Motor neuron (in vitro differentiated cells): ENCODE measurements around the gene CD99. TPM values are rescaled to one million over a fixed set of nuclear protein-coding genes. Genes with fewer than 3 reads are reported as not detected.
"Not testable (repeated sequence)": the region's sequence is repeated elsewhere in the genome, so short reads cannot be mapped to it uniquely, and the experiment has no call there.

Experiments used
- ATAC-seq, 8 experiments: fragments of 200-7000 bp; cut with Tn5 transposase; replicated peaks in 6 of 8; 2 replicates each; pipeline ENCODE4 v1.8.0; 2021; ENCODE audit warnings: mild to moderate bottlenecking in 8 of 8, moderate library complexity in 8 of 8
- H3K27ac ChIP-seq, 2 donors: fragments of 250-450 bp; sonication (Bioruptor Pico); 2 replicates each; pipeline ENCODE4 v1.9.0; 2021; ENCODE audit warnings: antibody characterized with exemption in 2 of 2, mild to moderate bottlenecking in 2 of 2, moderate library complexity in 1 of 2
- H3K4me1 ChIP-seq, 2 donors: fragments of 250-450 bp; sonication (Bioruptor Pico); replicated peaks in 1 of 2; 2 replicates each; pipeline ENCODE4 v1.6.1; 2021; ENCODE audit warnings: antibody characterized with exemption in 2 of 2, mild to moderate bottlenecking in 2 of 2, moderate library complexity in 1 of 2
- H3K4me3 ChIP-seq, 5 donors: fragments of 250-450 bp; sonication (Bioruptor Pico); 2 replicates each; pipeline ENCODE4 v1.9.0; 2021; ENCODE audit warnings: antibody characterized with exemption in 5 of 5, mild to moderate bottlenecking in 5 of 5, moderate library complexity in 4 of 5
- WGBS, 10 experiments: fragments of 450-650 bp; shearing (Covaris generic); methylation state at CpG; one replicate each; pipeline ENCODE4 v1.0.0; 2022; 5-methylcytosine and 5-hydroxymethylcytosine counted together
- in situ Hi-C, 9 experiments: fragments of 400-800 bp; cut with MboI; loops; one replicate each; pipeline ENCODE4 v1.15.0; 2021; ENCODE audit warnings: low sequenced_read_pairs in 9 of 9, low pct_unique_long_range_greater_than_20kb in 2 of 9; ENCODE audit not compliant: unreplicated experiment in 9 of 9
- total RNA-seq, 8 experiments: library from RNA; unstranded; fragments of 300-600 nt; gene quantifications; 2 replicates each; pipeline versions ENCODE4 v1.2.3 to v1.2.4, GENCODE V29; 2022

The CD99 gene
- total RNA-seq, 8 experiments from 2014 or later: 35.8 to 430 (median 104) TPM

- peak overlapping the region in 1 of 2 donors; percentile 85 for H3K27ac ChIP-seq
Observed at GRCh38 chrX:2709556-2709955, 18.5 kb downstream of the CD99 start.

DNA sequence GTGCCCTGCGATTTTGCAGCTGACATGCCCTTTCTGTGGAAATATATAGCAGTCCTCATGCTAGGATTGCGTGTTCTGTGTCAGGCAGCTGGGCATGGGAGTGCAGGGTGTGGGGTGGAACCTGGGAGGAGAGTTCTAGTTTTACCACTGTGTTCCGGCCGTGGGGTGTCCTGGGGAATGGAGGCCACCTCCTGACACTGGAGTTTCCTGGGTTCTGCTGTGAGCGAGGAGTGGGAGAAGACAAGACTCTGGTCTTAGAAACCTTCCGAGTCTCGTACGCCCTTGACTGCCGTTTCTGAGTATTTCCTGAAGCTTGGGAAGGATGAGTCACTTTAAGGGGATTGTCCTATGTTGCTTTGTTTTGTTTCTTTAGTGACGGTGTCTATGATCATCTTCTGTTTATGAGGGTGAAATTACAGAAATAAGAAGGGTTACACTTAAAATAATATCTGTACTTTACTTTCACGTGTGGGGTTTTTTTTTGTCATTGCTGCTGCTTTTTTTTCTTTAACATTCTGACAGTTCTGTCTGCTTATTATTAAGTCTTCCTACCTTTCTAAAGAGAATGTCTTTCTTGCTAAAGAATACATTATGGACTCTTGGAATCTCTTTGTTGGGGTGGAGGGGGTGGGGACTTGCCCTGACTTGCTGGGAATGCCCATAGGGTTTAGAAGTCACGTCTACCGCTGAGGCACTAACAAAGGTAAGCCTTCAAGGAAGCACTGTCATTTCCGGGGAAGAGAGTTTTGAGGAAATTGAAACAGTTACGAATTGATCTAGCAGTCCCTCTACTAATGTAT, 19.1 kb downstream of the CD99 start:
- Histone ChIP-seq H3K4me3 (peak overlapping the region in 2 of 5 donors; percentile 13 to 19), H3K27ac (peak overlapping the region; percentile 64 to 85), H3K4me1 (peaks cover 41 to 44% of the 10 kb centered on the region in 2 donors)
- ATAC-seq: peak; percentile 27 to 60 (median 42)
- in situ Hi-C loops: no loop called here
- 0 to 54% (median 31%) methylated on average over 3 to 12 of the region's 15 CpGs for WGBS, 10 experiments

More at GRCh38 chrX:2709556-2709955, 18.5 kb downstream of the CD99 start:
- Histone ChIP-seq H3K4me3 (no peak overlapping the region), H3K4me1 (peaks cover 48 to 50% of the 10 kb centered on the region in 2 donors)
- no peak for ATAC-seq
- 42 to 100% (median 97%) methylated on average over 1 to 4 of the region's 9 CpGs; no CpG with 5 or more reads in 6 of the 10 experiments for WGBS, 10 experiments
- in situ Hi-C loops: no loop called here

- Histone ChIP-seq H3K4me3 (no peak overlapping the region), H3K4me1 (peaks cover 33 to 35% of the 10 kb centered on the region in 2 donors), H3K27ac (no peak overlapping the region)
- WGBS, 10 experiments: 77 to 100% (median 90%) methylated on average over 1 to 2 of the region's 2 CpGs; no CpG with 5 or more reads in 2 of the 10 experiments
- no peak for ATAC-seq
- in situ Hi-C loops: no loop called here
Observed at GRCh38 chrX:2711441-2711840, 20.3 kb downstream of the CD99 start.

- in situ Hi-C loops: no loop called here
- 67 to 100% (median 90%) methylated on average over 1 to 9 of the region's 9 CpGs; no CpG with 5 or more reads in 1 of the 10 experiments for WGBS, 10 experiments
- peaks cover 23 to 25% of the 10 kb centered on the region in 2 donors for H3K4me1 ChIP-seq
- H3K27ac ChIP-seq: no peak overlapping the region
- no peak for ATAC-seq
- no peak overlapping the region for H3K4me3 ChIP-seq
Observed at GRCh38 chrX:2712428-2712827, 21.3 kb downstream of the CD99 start.

DNA sequence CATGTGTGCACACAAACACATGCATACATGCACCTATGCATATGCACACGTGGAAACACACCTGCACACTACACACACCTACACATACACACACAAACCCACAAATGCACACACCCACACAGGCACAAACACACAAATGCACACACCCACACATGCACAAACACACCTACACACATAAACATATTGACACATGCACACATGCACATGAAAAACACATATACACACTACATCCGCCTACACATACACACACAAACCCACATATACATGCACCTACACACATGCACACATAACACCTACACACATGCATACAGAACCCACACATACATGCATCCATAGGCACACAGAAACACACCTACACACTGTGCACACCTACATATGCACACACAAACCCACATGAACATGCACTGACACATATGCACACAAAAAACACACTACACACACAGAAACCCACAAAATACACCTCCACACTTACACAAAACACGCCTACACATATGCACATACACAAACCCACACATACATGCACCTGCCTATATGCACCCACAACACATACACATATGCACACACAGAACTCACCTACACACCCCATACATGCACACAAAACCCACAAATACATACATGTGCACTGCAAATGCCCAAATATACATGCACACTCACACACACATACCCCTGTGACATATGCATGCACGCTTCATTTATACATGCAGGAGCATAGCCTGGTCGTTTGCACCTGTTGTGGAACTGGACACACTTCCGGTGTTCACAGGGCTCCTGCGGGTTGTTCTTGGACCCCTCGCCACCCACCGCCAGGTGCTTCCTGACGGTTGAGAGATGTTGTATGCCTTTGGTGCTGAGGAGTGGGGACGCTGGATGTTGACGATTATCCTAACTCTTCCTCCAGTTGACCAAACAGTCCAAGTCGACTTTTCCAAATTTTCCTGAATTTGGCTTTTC, 22.1 kb downstream of the CD99 start:
- 81 to 96% (median 95%) methylated on average over 3 to 12 of the region's 13 CpGs; no CpG with 5 or more reads in 5 of the 10 experiments for WGBS, 10 experiments
- in situ Hi-C loops: no loop called here
- Histone ChIP-seq H3K4me1 (peaks cover 16 to 18% of the 10 kb centered on the region in 2 donors), H3K4me3 (no peak overlapping the region), H3K27ac (no peak overlapping the region)
- no peak for ATAC-seq

DNA sequence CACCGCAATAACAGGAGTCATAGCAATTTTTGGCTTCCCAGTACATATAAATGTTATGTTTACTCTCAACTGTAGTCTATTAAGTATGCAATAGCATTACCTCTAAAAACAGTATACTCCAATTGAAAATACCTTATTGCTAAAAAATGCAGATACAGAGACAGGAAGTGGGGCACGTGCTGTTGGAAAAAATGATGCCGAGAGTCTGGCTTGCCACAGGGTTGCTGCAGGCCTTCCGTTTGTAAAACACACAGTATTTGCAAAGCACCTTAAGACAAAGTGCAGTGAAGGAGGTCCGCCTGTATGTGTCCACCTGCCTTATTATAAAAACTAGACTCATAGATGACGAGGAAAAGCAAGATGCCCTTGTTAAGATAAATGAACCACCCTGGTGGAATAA, 23.5 kb downstream of the CD99 start:
- Histone ChIP-seq H3K4me1 (peaks cover 13 to 14% of the 10 kb centered on the region in 2 donors), H3K4me3 (no peak overlapping the region), H3K27ac (no peak overlapping the region)
- 79 to 100% (median 98%) methylated on average over 1 to 6 of the region's 6 CpGs; no CpG with 5 or more reads in 1 of the 10 experiments for WGBS, 10 experiments
- ATAC-seq: no peak
- in situ Hi-C loops: no loop called here

- in situ Hi-C loops: no loop called here
- Histone ChIP-seq H3K4me3 (no peak overlapping the region), H3K4me1 (peaks cover 8% of the 10 kb centered on the region in 2 donors), H3K27ac (no peak overlapping the region)
- no peak for ATAC-seq
- 91 to 100% (median 94%) methylated on average over 4 to 9 of the region's 11 CpGs; no CpG with 5 or more reads in 5 of the 10 experiments for WGBS, 10 experiments
Observed at GRCh38 chrX:2715066-2715600, 24.0 kb downstream of the CD99 start.

DNA sequence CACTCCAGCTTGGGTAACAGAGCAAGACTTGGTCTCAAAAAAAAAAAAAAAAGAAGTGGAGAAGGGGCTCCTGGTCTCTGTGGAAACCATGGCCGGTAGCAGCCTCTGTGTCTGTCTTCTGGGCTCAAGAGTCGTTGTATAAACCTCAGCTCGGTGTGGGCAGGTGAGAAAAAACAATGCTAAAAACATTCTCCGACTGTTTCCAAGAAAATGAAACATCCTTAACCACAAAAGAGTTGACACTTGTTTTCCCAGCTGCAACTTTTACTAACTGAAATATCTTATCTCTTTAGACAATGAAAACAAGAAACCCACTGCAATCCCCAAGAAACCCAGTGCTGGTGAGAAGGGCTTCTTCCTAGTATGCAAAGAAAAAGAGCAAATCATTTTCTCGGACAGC, 26.2 kb downstream of the CD99 start:
- Histone ChIP-seq H3K4me1 (no peaks in the 10 kb centered on the region), H3K27ac (no peak overlapping the region), H3K4me3 (no peak overlapping the region)
- ATAC-seq: no peak
- in situ Hi-C loops: no loop called here
- WGBS, 10 experiments: 50 to 100% (median 89%) methylated on average over 1 to 5 of the region's 5 CpGs; no CpG with 5 or more reads in 1 of the 10 experiments

DNA sequence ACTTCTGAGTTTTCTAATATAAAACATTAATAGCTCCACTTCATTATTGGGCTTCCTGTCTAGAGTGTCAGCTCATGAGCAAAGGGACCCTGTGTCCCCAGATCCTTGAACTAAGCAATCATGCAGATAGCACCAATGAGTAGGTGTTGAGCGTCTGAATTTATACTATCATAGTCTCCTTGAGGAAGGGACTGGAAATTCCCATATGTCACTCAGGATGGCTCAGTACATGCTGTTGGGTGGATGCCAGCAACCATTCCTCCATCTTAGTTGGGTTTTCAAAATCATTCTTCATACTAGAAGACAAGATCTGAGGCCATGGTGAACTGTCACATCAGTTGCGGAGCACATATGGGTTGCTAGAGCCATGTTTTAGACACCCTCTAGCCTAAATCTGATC, 27.7 kb downstream of the CD99 start:
- Histone ChIP-seq H3K4me3 (no peak overlapping the region), H3K4me1 (no peaks in the 10 kb centered on the region), H3K27ac (no peak overlapping the region)
- ATAC-seq: no peak
- in situ Hi-C loops: no loop called here
- WGBS, 10 experiments: 83 to 100% (median 100%) methylated on average over 1 of the region's 2 CpGs; no CpG with 5 or more reads in 6 of the 10 experiments

- ATAC-seq: no peak
- H3K4me3 ChIP-seq: no peak overlapping the region
- in situ Hi-C loops: no loop called here
- WGBS, 10 experiments: 83 to 100% (median 98%) methylated on average over 1 to 10 of the region's 10 CpGs
- H3K4me1 ChIP-seq: no peaks in the 10 kb centered on the region
- no peak overlapping the region for H3K27ac ChIP-seq
Observed at GRCh38 chrX:2719774-2720447, 28.8 kb downstream of the CD99 start.

GRCh38 chrX:2723286-2723879, 32.3 kb downstream of the CD99 start:
- no peak for ATAC-seq
- Histone ChIP-seq H3K4me3 (no peak overlapping the region), H3K27ac (no peak overlapping the region), H3K4me1 (no peaks in the 10 kb centered on the region)
- WGBS, 10 experiments: 81 to 100% (median 97%) methylated on average over 1 to 13 of the region's 20 CpGs; no CpG with 5 or more reads in 1 of the 10 experiments
- in situ Hi-C loops: no loop called here

DNA sequence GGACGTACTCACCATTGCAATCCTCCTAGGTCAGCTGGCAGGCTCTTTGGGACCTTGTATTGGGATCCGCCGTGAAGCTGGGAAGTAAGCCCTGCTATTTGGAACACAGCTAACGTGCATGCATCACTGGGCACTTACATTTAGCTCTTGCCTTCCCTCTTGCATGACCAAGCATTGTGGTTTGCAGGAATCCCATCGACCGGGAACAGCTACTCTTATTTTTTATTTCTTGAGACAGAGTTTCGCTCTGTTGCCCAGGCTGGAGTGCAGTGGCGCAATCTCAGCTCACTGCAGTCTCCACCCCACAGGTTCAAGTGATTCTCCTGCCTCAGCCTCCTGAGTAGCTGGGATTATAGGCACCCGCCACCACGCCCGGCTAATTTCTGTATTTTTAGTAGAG, 36.2 kb downstream of the CD99 start:
- in situ Hi-C loops, ATAC-seq, H3K27ac ChIP-seq, H3K4me3 ChIP-seq, H3K4me1 ChIP-seq: not testable (repeated sequence)
- 70 to 100% (median 98%) methylated on average over 2 to 7 of the region's 11 CpGs; no CpG with 5 or more reads in 3 of the 10 experiments for WGBS, 10 experiments
